HG03045 (cell line): ENCODE measurements around the gene GKAP1.
"Not testable (repeated sequence)": the region's sequence is repeated elsewhere in the genome, so short reads cannot be mapped to it uniquely, and the experiment has no call there.

ENCODE experiments used
- ATAC-seq: cut with Tn5 transposase; IDR thresholded peaks from one replicate; pipeline ENCODE4 v1.9.1; 2021; ENCODE audit warnings: mild to moderate bottlenecking, moderate library complexity; ENCODE audit not compliant: unreplicated experiment

Gene GKAP1

GRCh38 chr9:83817356-83818278 lies at the start of gene GKAP1:
Gene GKAP1 (minus strand): TSS chr9:83817769. CDS start chr9:83806517, 11,252 bp downstream.
- peak; percentile 87 for ATAC-seq

GRCh38 chr9:83849895-83850294 lies 32.3 kb upstream of the GKAP1 start:
- not testable (repeated sequence) for ATAC-seq

- ATAC-seq, result not testable (repeated sequence)
Observed at GRCh38 chr9:83837070-83837643, 19.6 kb upstream of the GKAP1 start.

GRCh38 chr9:83830426-83831071 lies 13.0 kb upstream of the GKAP1 start:
- ATAC-seq, result not testable (repeated sequence)

GRCh38 chr9:83824986-83825623 lies 7.5 kb upstream of the GKAP1 start:
- not testable (repeated sequence) for ATAC-seq

- ATAC-seq, result not testable (repeated sequence)
Observed at GRCh38 chr9:83817011-83817355, 586 bp downstream of the GKAP1 start.

- not testable (repeated sequence) for ATAC-seq
Observed at GRCh38 chr9:83815120-83815519, 2.4 kb downstream of the GKAP1 start.

GRCh38 chr9:83809213-83809612 lies 8.4 kb downstream of the GKAP1 start:
- not testable (repeated sequence) for ATAC-seq

GRCh38 chr9:83804454-83804853 lies 13.1 kb downstream of the GKAP1 start:
- not testable (repeated sequence) for ATAC-seq

GRCh38 chr9:83803941-83804340 lies 13.6 kb downstream of the GKAP1 start:
- ATAC-seq, result not testable (repeated sequence)

- no peak for ATAC-seq
Observed at GRCh38 chr9:83800236-83801033, 17.1 kb downstream of the GKAP1 start.

GRCh38 chr9:83794051-83794450 lies 23.5 kb downstream of the GKAP1 start:
- no peak for ATAC-seq

- ATAC-seq, result no peak
Observed at GRCh38 chr9:83792746-83793145, 24.8 kb downstream of the GKAP1 start.

GRCh38 chr9:83778164-83778563 lies 39.4 kb downstream of the GKAP1 start:
- ATAC-seq, result no peak

GRCh38 chr9:83775932-83776331 lies 41.6 kb downstream of the GKAP1 start:
- ATAC-seq, result no peak

- no peak for ATAC-seq
Observed at GRCh38 chr9:83772860-83773259, 44.7 kb downstream of the GKAP1 start.

GRCh38 chr9:83765376-83765775 lies 52.2 kb downstream of the GKAP1 start:
- no peak for ATAC-seq

GRCh38 chr9:83754383-83754977 lies 63.1 kb downstream of the GKAP1 start:
- ATAC-seq, result no peak

- ATAC-seq, result no peak
Observed at GRCh38 chr9:83749706-83750105, 67.9 kb downstream of the GKAP1 start.

GRCh38 chr9:83744206-83744605 lies 73.4 kb downstream of the GKAP1 start:
- ATAC-seq, result no peak
